Germinal center (tissue), 1 donor: ENCODE data around the gene LILRB5.
"Not testable (repeated sequence)": the region's sequence is repeated elsewhere in the genome, so short reads cannot be mapped to it uniquely, and the experiment has no call there.

Source experiments
- DNase-seq: peaks from one replicate; pipeline ENCODE4 v3.0.0; 2012; ENCODE audit warnings: mixed read lengths, low spot score

Gene LILRB5

GRCh38 chr19:54275951-54276350, 18.9 kb upstream of the LILRB5 start:
- no peak for DNase-seq

- not testable (repeated sequence) for DNase-seq
These were observed 17.4 kb upstream of the LILRB5 start for GRCh38 chr19:54274516-54274915.

- no peak for DNase-seq
These were observed 16.7 kb upstream of the LILRB5 start for GRCh38 chr19:54273821-54274220.

GRCh38 chr19:54272181-54272580, 15.1 kb upstream of the LILRB5 start:
- DNase-seq: not testable (repeated sequence)

GRCh38 chr19:54271587-54271986, 14.5 kb upstream of the LILRB5 start:
- DNase-seq: not testable (repeated sequence)

- DNase-seq: no peak
These were observed 14.0 kb upstream of the LILRB5 start for GRCh38 chr19:54271106-54271505.

GRCh38 chr19:54268936-54269335, 11.9 kb upstream of the LILRB5 start:
- DNase-seq: no peak

GRCh38 chr19:54266133-54266532, 9.1 kb upstream of the LILRB5 start:
- DNase-seq: peak; percentile 60

GRCh38 chr19:54262470-54262869, 5.4 kb upstream of the LILRB5 start:
- no peak for DNase-seq

GRCh38 chr19:54262066-54262465, 5.0 kb upstream of the LILRB5 start:
- DNase-seq: no peak

GRCh38 chr19:54256250-54257115, 590 bp downstream of the LILRB5 start:
- DNase-seq: no peak

- DNase-seq: no peak
These were observed 1.8 kb downstream of the LILRB5 start for GRCh38 chr19:54255105-54255775.

GRCh38 chr19:54254195-54254906, 2.7 kb downstream of the LILRB5 start:
- DNase-seq: no peak

- no peak for DNase-seq
These were observed 3.5 kb downstream of the LILRB5 start for GRCh38 chr19:54253331-54254194.

GRCh38 chr19:54252845-54253244, 4.2 kb downstream of the LILRB5 start:
- no peak for DNase-seq

GRCh38 chr19:54252243-54252642, 4.8 kb downstream of the LILRB5 start:
- no peak for DNase-seq

- DNase-seq: no peak
These were observed 9.0 kb downstream of the LILRB5 start for GRCh38 chr19:54248016-54248601.

GRCh38 chr19:54247106-54247930, 9.8 kb downstream of the LILRB5 start:
- no peak for DNase-seq

GRCh38 chr19:54245936-54246335, 11.1 kb downstream of the LILRB5 start:
- DNase-seq: no peak

- not testable (repeated sequence) for DNase-seq
These were observed 13.3 kb downstream of the LILRB5 start for GRCh38 chr19:54243809-54244208.
